Embryonic facial prominence (tissue), 1 donor: ENCODE data around the gene MRGPRX3.
"Not testable (repeated sequence)": the region's sequence is repeated elsewhere in the genome, so short reads cannot be mapped to it uniquely, and the experiment has no call there.

ENCODE experiments used
- DNase-seq: peaks from one replicate; pipeline ENCODE4 v3.0.0-alpha.2; 2016; ENCODE audit errors: extremely low spot score

The MRGPRX3 gene

DNA sequence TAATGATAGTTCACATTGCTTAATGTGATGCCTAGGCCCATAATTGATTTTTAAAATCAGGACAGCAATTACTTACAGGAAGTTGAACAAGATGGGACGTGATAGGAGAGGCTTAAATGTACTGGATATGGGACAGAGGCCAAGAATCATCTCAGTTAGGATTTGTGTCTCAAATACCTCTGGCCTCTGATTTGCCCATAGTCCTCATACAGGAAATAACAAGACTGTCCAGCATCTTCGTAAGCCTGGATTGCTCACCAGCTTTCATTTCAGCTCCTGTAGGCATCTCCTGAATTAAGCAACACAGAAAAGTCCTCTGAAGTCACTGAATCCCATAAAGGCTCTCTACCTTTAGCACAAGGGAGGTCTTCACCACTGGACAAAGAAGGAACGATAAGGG lies at the start of gene MRGPRX3:
Gene MRGPRX3, plus strand, starts transcription at position 231 of the 400 bp plus-strand sequence. CDS start 4,632 bp downstream, outside the sequence.
- no peak for DNase-seq

DNA sequence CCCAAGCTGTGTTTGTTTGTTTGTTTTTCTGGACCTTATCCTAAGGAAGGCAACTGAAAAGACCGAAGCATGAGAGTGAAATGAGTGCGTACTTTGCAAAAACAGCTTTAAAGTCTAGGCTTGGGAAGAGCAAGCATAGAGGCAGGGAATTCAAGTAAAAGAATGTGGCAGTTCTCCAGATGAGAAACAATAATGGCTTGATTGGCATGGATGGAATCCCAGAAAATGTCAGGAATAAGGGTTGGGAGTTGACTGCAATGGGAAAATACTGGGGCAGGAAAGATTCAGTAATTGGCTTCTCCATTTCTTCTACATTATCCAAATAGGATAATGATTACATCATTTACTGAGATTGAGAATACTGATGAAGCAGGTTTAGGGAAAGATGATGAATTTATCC lies 44.0 kb upstream of the MRGPRX3 start:
- no peak for DNase-seq

GRCh38 chr11:18088966-18089365 lies 43.4 kb upstream of the MRGPRX3 start:
- no peak for DNase-seq

GRCh38 chr11:18091731-18092130 lies 40.6 kb upstream of the MRGPRX3 start:
- DNase-seq, result no peak

GRCh38 chr11:18093959-18094358 lies 38.4 kb upstream of the MRGPRX3 start:
- DNase-seq, result no peak

- no peak for DNase-seq
Measured at GRCh38 chr11:18100926-18101656, 31.3 kb upstream of the MRGPRX3 start.

DNA sequence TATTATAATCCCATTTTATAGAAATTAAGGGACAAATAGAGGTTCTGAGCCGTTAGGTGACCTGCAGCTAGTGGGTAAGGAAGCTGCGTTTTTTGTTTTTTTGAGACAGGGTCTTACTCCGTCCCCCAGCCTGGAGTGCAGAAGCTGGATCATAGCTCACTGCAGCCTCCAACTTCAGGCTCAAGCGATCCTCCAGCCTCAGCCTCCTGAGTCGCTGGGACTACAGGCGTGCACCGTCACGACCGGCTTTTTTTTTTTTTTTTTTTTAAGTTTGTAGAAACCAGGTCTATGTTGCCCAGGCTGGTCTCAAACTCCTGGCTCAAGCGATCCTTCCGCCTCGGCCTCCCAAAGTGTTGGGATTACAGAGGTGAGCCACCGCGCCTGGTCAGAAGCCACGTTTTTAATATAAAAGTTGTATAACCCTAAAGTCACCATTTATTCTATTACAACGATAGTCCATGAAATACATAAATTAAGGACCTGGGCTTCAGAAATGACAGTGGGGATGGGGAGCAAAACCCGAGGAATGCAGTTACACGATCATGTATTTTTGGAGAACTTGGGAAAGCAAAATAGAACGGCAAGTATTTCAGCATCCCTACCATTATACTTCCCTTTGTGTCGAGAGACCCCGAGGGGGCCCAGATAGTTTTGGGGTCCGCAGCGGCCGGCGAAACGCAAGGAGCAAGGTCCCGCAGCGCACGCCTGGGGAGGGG lies 27.1 kb upstream of the MRGPRX3 start:
- no peak for DNase-seq

GRCh38 chr11:18105802-18106574 lies 26.4 kb upstream of the MRGPRX3 start, which contains the start of gene SAAL1:
TSS of gene SAAL1 (minus strand) at chr11:18106082. CDS start at chr11:18106041, 41 bp downstream.
- peak; percentile 64 for DNase-seq

DNA sequence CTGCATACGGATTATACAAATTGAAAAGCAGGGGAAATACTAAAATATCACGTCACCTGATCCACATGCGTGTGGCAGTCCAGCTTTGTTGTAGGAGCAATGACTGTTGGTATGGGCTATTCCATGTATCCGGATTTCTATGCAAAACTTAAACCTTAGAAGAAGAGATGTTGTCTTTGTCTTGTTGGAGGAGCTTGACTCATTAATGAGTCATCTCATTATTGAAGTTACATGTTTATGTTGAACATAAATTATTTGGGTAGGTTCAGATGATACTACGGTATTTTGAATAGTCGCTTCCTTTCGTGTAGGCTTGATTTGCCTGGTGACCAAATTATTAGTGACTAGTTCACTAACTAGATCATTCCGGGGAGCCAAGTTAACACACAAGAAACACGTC lies 25.7 kb upstream of the MRGPRX3 start:
- no peak for DNase-seq

DNA sequence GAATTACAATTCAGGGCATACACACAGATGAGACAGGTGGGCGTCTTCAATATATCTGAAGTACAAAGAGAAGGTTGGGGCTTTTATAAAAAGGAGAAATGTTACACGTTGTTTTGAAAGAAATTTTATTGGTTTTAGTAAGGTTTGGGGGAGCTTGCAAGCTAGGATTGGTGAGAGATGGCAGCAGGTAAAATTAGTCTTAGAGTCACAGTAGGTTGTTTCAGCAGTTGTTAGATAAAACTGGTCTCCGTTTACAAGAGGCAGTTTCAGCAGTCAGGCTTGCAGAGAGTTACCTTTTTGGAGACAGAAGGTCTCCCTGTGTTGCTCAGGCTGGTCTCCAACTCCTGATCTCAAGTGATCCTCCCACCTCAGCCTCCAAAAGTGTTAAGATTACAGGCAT lies 24.1 kb upstream of the MRGPRX3 start:
- no peak for DNase-seq

DNA sequence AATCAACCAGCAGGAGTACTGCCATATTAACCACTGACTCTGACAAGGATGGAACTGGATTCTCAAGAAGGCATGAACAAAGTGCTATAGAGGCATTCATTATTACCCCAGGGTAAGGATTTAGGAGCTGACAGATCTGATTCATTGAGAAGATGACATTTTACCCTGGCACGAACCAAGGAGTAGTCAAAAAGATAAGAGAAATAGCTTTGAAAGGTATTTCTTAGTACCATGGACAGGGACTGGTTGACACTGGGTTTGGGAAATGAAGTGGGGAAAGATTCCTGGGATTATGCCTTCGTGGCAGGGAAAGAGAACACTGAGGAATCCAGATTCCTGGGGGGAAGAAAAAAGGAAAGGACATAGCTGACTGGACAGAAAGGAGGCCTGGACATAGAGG lies 21.4 kb upstream of the MRGPRX3 start:
- DNase-seq, result no peak

DNA sequence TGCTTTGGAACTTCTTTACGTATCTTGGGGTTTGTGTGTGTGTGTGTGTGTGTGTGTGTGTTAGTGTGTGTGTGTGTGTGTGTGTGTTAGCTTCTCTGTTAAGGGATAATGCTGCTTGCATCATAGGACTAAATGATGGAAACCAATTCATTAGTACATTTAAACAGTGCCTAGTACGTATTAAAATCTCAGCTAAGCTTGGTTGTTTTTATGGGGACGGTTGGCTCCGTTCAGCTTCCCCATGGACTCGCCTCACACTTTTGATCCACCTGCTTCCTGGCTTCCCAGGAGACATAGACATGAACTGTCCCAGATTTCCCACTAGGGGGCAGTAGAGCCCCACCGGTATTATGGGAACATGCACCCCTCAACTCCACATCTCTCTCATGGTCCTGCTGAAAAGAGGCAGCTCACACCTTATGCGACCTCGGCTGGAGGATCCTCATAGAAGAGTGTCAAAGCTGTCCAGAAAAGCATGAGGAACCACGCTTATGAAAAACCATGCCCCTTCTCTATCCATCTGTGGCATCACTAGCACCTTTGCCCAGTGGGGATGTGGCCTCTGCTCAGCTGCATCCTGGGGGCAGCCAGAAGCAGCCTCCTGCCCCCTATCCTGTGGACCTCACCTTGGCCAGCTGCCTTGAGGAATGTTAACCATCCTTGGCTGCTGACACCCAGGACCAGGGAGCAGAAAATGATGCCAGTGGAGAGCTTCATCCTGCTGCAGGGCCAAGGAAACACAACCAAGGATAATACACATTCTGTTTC lies 16.8 kb upstream of the MRGPRX3 start:
- DNase-seq, result peak; percentile 39

- DNase-seq, result not testable (repeated sequence)
Measured at GRCh38 chr11:18121331-18121828, 11.0 kb upstream of the MRGPRX3 start.

GRCh38 chr11:18131115-18131514 lies 1.3 kb upstream of the MRGPRX3 start:
- DNase-seq, result not testable (repeated sequence)

DNA sequence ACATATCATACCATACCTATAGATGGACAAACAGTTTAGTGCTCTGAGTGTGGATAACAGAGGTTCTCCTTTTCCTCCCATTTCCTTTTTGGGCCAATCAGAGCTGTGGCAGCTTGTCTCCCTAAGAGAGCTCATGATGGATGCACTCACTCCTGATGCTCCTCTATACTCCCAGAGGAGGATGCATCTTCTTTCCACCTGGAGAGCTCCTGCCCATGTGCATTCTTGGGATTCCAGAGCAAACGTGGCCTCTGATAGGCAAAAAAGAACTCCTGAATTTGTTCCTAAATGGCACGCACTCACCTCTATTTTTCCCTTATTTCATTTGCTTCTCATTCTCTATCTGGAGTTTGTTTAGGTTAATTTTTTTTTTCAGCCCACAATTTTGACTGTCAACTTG lies 2.9 kb downstream of the MRGPRX3 start:
- DNase-seq, result no peak

DNA sequence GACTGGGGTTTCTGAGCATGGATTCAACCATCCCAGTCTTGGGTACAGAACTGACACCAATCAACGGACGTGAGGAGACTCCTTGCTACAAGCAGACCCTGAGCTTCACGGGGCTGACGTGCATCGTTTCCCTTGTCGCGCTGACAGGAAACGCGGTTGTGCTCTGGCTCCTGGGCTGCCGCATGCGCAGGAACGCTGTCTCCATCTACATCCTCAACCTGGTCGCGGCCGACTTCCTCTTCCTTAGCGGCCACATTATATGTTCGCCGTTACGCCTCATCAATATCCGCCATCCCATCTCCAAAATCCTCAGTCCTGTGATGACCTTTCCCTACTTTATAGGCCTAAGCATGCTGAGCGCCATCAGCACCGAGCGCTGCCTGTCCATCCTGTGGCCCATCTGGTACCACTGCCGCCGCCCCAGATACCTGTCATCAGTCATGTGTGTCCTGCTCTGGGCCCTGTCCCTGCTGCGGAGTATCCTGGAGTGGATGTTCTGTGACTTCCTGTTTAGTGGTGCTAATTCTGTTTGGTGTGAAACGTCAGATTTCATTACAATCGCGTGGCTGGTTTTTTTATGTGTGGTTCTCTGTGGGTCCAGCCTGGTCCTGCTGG lies 4.9 kb downstream of the MRGPRX3 start:
- no peak for DNase-seq

DNA sequence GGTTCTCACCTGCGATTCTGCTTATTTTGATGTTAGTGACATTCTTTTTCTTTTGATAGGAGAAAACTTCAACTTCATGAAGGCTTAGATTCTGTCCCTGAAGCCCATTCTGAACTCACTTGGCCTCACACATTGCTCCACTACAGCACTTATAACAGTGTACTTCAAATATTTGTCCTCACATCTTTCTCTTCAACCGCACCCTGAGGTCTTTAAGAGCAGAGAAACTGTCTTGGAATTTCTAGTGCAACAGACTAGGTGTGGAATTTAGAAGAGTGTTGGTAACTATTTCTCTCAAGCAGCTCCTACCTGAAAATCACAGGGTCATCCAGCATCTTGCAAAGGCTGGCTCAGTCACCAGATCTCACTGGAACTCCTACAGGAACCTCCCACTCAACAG lies 7.8 kb downstream of the MRGPRX3 start:
- no peak for DNase-seq

DNA sequence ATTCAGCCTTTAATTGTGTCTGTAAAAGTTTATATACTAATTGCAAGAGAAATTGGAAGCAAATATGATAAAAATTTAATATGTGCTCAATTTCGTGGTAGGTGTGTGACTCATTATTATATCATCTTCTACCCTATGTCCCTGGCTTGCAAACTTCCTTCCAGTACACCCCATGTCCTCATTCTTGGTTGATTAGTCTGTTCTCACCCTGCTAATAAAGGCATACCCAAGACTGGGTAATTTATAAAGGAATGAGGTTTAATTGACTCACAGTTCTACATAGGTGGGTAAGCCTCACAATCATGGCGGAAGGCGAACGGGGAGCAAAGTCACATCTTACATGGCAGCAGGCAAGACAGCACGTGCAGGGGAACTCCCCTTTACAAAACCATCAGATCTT lies 11.9 kb downstream of the MRGPRX3 start:
- DNase-seq, result no peak

- DNase-seq, result no peak
Measured at GRCh38 chr11:18145025-18145424, 12.7 kb downstream of the MRGPRX3 start.

DNA sequence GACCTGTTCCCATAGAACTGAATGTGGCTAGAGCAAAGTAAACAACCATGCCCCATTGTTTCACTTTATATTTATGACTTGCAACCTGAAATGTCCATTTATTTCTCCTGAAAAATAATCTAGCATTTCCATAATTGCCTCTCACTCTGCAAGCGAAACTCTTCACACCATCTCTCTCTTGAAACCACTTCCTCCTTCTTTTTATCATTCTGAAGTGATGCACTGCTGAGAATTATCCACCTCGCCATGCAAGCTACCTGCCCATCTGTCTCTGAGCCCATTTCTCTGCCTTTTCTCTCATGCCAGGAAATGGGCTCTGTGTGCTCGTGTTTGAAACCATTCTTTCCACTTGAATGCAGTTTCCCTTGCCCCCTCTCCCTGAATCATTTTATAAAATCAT lies 13.5 kb downstream of the MRGPRX3 start:
- DNase-seq, result no peak

GRCh38 chr11:18151581-18151980 lies 19.2 kb downstream of the MRGPRX3 start:
- no peak for DNase-seq
